HG03575 (cell line): Measurements from ENCODE around the gene APEX1.
"Not testable (repeated sequence)": the region's sequence is repeated elsewhere in the genome, so short reads cannot be mapped to it uniquely, and the experiment has no call there.

Source experiments
- ATAC-seq: cut with Tn5 transposase; IDR thresholded peaks from one replicate; pipeline ENCODE4 v1.9.1; 2021; ENCODE audit not compliant: unreplicated experiment, insufficient number of reproducible peaks, low FRiP score; ENCODE audit errors: extremely low read depth

APEX1 gene

GRCh38 chr14:20434701-20435581 lies 20.1 kb upstream of the APEX1 start:
- ATAC-seq = no peak

- ATAC-seq = no peak
Observed at GRCh38 chr14:20435582-20436362, 19.3 kb upstream of the APEX1 start, which contains the start of gene KLHL33. TSS of gene KLHL33 (minus strand) at chr14:20436166. CDS start at chr14:20435811, 355 bp downstream.

- ATAC-seq = no peak
Observed at GRCh38 chr14:20436363-20436755, 18.7 kb upstream of the APEX1 start.

- ATAC-seq = no peak
Observed at GRCh38 chr14:20438664-20439063, 16.4 kb upstream of the APEX1 start.

- no peak for ATAC-seq
Observed at GRCh38 chr14:20440465-20440864, 14.6 kb upstream of the APEX1 start.

- ATAC-seq = no peak
Observed at GRCh38 chr14:20440882-20441281, 14.1 kb upstream of the APEX1 start.

- ATAC-seq = no peak
Observed at GRCh38 chr14:20441461-20441860, 13.6 kb upstream of the APEX1 start.

GRCh38 chr14:20443650-20444049 lies 11.4 kb upstream of the APEX1 start:
- not testable (repeated sequence) for ATAC-seq

- no peak for ATAC-seq
Observed at GRCh38 chr14:20446889-20447288, 8.1 kb upstream of the APEX1 start.

- not testable (repeated sequence) for ATAC-seq
Observed at GRCh38 chr14:20452831-20453230, 2.2 kb upstream of the APEX1 start.

GRCh38 chr14:20455355-20456300 lies 602 bp downstream of the APEX1 start:
- peak; percentile 41 for ATAC-seq

- ATAC-seq = no peak
Observed at GRCh38 chr14:20456971-20457370, 1.9 kb downstream of the APEX1 start.

GRCh38 chr14:20458031-20458789 lies 3.2 kb downstream of the APEX1 start:
- no peak for ATAC-seq

- no peak for ATAC-seq
Observed at GRCh38 chr14:20460458-20461224, 5.6 kb downstream of the APEX1 start.

GRCh38 chr14:20461225-20462141 lies 6.5 kb downstream of the APEX1 start, which contains the start of gene PIP4P1:
TSS of gene PIP4P1 (minus strand) at chr14:20461434. CDS start at chr14:20461325, 109 bp downstream.
- peak; percentile 76 for ATAC-seq

GRCh38 chr14:20468764-20469241 lies 13.8 kb downstream of the APEX1 start:
- no peak for ATAC-seq
